ENCODE data around the gene PIK3CD. TPM values are rescaled to one million over a fixed set of nuclear protein-coding genes. Genes with fewer than 3 reads are reported as not detected.

Gene PIK3CD
- total RNA-seq, 1 donor from 2014 or later = 28.3 TPM

GRCh38 chr1:9774712-9775679 is 123.5 kb downstream of the PIK3CD start:
- no peaks in the 10 kb centered on the region for H3K27me3 ChIP-seq (ENCODE audit: low read depth)
- intact Hi-C loops (cut with DNase I) = no loop called here
- peaks cover 17% of the 10 kb centered on the region for H3K36me3 ChIP-seq
- no peak for TF ChIP-seq CTCF (IDR thresholded peaks at IDR 0.05)
- ATAC-seq = no peak
- no peaks in the 10 kb centered on the region for H3K4me1 ChIP-seq
- H3K4me3 ChIP-seq = no peak overlapping the region
- no peak overlapping the region for H3K27ac ChIP-seq
- DNase-seq = no peak
- no peaks in the 10 kb centered on the region for H3K9me3 ChIP-seq

DNA sequence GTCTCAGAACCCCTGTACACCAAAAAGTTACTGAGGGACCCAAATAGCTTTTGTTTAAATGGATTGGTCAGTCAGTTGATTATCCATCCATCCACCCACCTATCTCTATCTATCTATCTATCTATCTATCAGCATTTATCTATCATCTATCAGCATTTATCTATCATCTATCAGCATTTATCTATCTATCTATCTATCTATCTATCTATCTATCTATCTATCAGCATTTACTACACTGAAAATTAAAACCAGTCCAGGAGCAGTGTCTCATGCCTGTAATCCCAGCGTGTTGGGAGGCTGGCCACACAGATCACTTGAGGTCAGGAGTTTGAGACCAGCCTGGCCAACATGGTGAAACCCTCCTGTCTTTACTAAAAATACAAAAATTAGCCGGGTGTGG is 125.2 kb downstream of the PIK3CD start:
- H3K9me3 ChIP-seq = no peaks in the 10 kb centered on the region
- H3K27me3 ChIP-seq (ENCODE audit: low read depth) = no peaks in the 10 kb centered on the region
- no peak overlapping the region for H3K27ac ChIP-seq
- H3K36me3 ChIP-seq = peaks cover 13% of the 10 kb centered on the region
- ATAC-seq (no peak), DNase-seq (no peak)
- intact Hi-C loops (cut with DNase I) = no loop called here
- no peaks in the 10 kb centered on the region for H3K4me1 ChIP-seq
- no peak for TF ChIP-seq CTCF (IDR thresholded peaks at IDR 0.05)
- H3K4me3 ChIP-seq = no peak overlapping the region

Other genes starting within 250 kb of the PIK3CD start
- 3.9 TPM for gene SLC25A33, start 112.3 kb upstream of the PIK3CD start, total RNA-seq
- 8.2 TPM for gene TMEM201, start 62.8 kb upstream of the PIK3CD start, total RNA-seq
- 72.3 TPM for gene CLSTN1, start 172.2 kb downstream of the PIK3CD start, total RNA-seq

Measured in lower lobe of right lung (tissue), 2 donors.